ENCODE data around the gene DTX4. TPM values are rescaled to one million over a fixed set of nuclear protein-coding genes. Genes with fewer than 3 reads are reported as not detected.
A peak's percentile ranks its signal among the peaks of the same experiment; 100 is the strongest.

The DTX4 gene
- total RNA-seq, 1 donor from 2014 or later: 139 TPM

DNA sequence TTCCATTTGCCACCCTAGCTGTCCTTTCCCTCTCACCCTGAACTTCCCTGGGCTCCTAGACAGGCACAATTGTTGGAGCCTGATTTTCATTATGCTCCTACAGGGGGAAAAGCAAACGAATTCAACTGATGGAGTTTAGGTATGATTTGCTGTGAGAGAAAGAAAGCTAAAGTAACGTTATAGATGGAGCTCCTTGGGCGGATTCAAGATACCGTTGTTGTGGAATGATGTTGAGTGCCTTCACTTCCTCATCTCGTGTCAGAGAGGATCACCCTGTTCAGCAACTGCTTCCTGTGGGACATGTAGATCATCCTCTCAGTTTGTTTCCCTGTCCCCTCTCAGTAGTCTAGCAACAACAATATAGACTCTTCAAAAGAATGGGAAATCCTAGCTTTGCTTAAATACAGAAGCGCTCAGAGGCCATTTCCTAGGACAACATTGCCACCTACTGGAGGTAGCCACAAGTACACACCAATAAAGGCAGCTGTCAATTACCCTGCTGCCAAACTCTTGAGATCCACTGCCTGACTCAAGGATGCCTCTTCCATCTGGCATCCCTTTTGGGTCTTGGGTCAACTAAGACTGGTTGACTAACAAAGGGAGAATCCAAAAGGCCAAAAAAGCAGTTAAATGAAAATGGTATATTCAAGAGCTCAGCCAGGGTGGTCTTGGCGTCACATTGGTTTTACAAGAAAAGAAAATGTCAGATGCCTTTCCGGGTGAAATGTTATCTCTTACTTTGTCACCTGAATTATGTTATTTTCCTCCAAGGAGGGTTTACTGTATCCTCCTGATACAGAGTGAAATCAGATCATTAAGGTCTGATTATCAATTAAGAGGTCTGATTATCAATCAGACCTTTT lies 13.5 kb upstream of the DTX4 start:
- Mint-ChIP-seq H3K36me3 (ENCODE audit: low read depth) (peaks cover 2% of the 10 kb centered on the region), H3K4me3 (no peak overlapping the region), H3K9me3 (no peaks in the 10 kb centered on the region), H3K27ac (ENCODE audit: unreplicated experiment) (peak overlapping the region; percentile 37), H3K4me1 (peaks cover 5% of the 10 kb centered on the region), H3K27me3 (ENCODE audit: low read depth) (no peaks in the 10 kb centered on the region)
- TF ChIP-seq, protein P1, sequence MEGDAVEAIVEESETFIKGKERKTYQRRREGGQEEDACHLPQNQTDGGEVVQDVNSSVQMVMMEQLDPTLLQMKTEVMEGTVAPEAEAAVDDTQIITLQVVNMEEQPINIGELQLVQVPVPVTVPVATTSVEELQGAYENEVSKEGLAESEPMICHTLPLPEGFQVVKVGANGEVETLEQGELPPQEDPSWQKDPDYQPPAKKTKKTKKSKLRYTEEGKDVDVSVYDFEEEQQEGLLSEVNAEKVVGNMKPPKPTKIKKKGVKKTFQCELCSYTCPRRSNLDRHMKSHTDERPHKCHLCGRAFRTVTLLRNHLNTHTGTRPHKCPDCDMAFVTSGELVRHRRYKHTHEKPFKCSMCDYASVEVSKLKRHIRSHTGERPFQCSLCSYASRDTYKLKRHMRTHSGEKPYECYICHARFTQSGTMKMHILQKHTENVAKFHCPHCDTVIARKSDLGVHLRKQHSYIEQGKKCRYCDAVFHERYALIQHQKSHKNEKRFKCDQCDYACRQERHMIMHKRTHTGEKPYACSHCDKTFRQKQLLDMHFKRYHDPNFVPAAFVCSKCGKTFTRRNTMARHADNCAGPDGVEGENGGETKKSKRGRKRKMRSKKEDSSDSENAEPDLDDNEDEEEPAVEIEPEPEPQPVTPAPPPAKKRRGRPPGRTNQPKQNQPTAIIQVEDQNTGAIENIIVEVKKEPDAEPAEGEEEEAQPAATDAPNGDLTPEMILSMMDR (conservative IDR thresholded peaks at IDR 0.05): peak; percentile 91
- peak; percentile 45 for DNase-seq (ENCODE audit: low read depth, low spot score)

DNA sequence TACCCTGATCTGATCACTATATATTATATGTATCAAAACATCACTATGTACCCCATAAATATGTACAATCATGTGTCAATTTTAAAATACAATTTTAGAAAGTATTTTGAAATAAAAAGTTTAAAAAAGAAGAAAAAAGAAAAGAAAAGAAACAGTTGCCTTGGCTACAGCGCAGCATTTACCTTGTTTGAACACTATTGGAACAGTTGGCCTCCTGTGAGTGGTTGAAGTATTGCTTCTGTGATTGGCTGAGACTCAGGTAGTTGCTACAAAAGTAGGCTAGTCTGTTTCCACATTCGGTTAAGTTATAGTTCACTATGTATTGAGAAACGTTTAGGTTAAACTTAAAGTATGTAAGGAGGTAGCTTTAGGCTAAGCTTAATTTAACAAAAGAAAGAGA lies 7.9 kb upstream of the DTX4 start:
- Mint-ChIP-seq H3K4me1 (peaks cover 4% of the 10 kb centered on the region), H3K27me3 (ENCODE audit: low read depth) (peaks cover 3% of the 10 kb centered on the region), H3K4me3 (no peak overlapping the region), H3K9me3 (peaks cover 2% of the 10 kb centered on the region), H3K36me3 (ENCODE audit: low read depth) (no peaks in the 10 kb centered on the region), H3K27ac (ENCODE audit: unreplicated experiment) (no peak overlapping the region)
- TF ChIP-seq, protein P1 (conservative IDR thresholded peaks at IDR 0.05): no peak
- DNase-seq (ENCODE audit: low read depth, low spot score): no peak

DNA sequence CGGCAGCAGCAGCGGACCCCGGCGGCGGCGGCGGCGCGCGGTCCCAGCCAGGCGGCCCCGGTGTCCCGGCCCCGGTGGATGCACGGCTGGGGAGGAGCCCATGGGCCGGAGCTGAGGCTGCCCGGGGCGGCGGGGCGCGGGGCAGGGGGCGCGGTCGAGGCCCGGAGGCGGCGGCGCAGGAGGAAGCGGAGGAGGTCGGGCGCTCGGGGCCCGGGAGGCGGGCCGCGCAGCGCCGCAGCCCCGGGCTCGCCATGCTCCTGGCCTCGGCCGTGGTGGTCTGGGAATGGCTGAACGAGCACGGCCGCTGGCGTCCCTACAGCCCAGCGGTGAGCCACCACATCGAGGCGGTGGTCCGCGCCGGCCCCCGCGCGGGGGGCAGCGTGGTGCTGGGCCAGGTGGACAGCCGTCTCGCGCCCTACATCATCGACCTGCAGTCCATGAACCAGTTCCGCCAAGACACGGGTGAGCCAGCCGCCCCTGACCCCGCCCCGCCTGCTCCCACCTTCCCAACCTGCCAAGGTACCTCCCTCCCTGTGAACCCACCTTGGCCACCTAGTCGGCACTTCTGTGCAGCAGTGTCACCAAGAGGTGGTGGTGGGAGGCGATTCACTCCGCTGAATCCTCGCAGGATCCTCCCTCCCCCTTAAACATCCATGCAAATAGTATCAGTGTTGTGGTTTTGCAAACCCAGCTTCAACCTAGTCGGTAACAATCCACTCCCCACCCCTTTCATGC lies 580 bp downstream of the DTX4 start:
- H3K36me3 Mint-ChIP-seq (ENCODE audit: low read depth): peaks cover 12% of the 10 kb centered on the region
- no peaks in the 10 kb centered on the region for H3K9me3 Mint-ChIP-seq
- H3K4me3 Mint-ChIP-seq: peak overlapping the region; percentile 92
- DNase-seq (ENCODE audit: low read depth, low spot score): no peak
- H3K27ac Mint-ChIP-seq (ENCODE audit: unreplicated experiment): peak overlapping the region; percentile 97
- H3K4me1 Mint-ChIP-seq: peaks cover 44% of the 10 kb centered on the region
- TF ChIP-seq, protein P1 (conservative IDR thresholded peaks at IDR 0.05): no peak
- H3K27me3 Mint-ChIP-seq (ENCODE audit: low read depth): peaks cover 6% of the 10 kb centered on the region

DNA sequence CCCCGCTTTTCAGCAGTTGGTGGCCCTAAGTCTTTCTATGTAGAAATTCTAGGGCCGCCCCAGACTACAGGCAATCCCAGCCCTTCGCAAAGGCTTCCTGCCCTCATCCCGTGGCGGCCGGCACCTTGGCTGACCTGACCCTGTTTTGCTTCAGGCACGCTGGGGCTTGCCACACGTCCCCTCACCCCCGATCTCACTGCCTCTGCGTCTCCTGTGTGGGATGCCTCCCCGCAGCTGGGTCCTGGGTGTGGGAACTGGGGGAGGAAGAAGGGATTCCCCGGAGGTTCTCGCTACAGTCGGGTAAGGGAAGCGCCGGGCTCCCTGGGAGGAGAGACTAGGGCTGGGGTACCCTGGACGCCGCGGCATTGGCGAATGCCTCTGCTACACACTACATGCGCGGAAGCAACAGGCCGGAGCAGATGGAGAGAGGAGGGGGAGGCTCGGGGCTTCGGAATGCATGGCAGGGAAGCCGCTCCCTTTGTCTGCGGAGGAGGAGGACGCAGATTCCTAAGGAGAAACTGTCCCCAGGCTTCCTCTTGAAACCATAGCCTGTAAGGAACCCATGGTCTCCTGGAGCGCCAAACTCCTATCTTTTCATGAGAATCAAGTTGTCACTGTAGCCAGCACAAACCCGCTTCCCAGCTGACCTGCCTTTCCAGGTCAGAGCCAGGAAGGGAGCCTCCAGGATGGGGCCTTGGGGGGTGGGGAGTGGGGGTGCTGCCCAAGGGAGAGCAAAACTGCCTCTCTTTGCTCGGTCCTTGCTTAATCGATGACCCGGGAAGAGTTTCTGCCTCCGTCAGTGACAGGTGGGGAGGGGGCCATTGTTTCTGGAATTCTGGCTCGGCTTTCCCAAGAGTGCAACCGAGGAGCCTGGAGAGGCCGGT lies 1.4 kb downstream of the DTX4 start:
- peak overlapping the region; percentile 97 for H3K27ac Mint-ChIP-seq (ENCODE audit: unreplicated experiment)
- H3K9me3 Mint-ChIP-seq: no peaks in the 10 kb centered on the region
- peaks cover 17% of the 10 kb centered on the region for H3K36me3 Mint-ChIP-seq (ENCODE audit: low read depth)
- H3K4me3 Mint-ChIP-seq: peak overlapping the region; percentile 92
- peaks cover 52% of the 10 kb centered on the region for H3K4me1 Mint-ChIP-seq
- TF ChIP-seq, protein P1 (conservative IDR thresholded peaks at IDR 0.05): no peak
- peak; percentile 44 for DNase-seq (ENCODE audit: low read depth, low spot score)
- H3K27me3 Mint-ChIP-seq (ENCODE audit: low read depth): peaks cover 6% of the 10 kb centered on the region
